NCI-H460 (cell line): ENCODE data around the gene COQ5. TPM values are rescaled to one million over a fixed set of nuclear protein-coding genes. Genes with fewer than 3 reads are reported as not detected.

Experiments
- DNase-seq: peaks from one replicate; pipeline ENCODE4 v3.0.0-alpha.2; 2016; ENCODE audit warnings: low read depth; ENCODE audit errors: extremely low read depth
- polyA plus RNA-seq: library from polyadenylated mRNA; depleted of rRNA; stranded (reverse); fragments of >200 nt; gene quantifications from 2 replicates; pipeline ENCODE4 v1.2.3, GENCODE V29; 2014; cell fraction: nucleus; rRNA removed
- total RNA-seq: library from RNA; depleted of rRNA; stranded (reverse); fragments of >200 nt; shearing (Covaris generic); gene quantifications from 2 replicates; pipeline ENCODE4 v1.2.3, GENCODE V29; 2014; rRNA removed

The COQ5 gene, protein sequence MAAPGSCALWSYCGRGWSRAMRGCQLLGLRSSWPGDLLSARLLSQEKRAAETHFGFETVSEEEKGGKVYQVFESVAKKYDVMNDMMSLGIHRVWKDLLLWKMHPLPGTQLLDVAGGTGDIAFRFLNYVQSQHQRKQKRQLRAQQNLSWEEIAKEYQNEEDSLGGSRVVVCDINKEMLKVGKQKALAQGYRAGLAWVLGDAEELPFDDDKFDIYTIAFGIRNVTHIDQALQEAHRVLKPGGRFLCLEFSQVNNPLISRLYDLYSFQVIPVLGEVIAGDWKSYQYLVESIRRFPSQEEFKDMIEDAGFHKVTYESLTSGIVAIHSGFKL
- 47.5 and 55.1 TPM in 2 replicates for total RNA-seq
- polyA plus RNA-seq: 61.0 and 73.7 TPM in 2 replicates

DNA sequence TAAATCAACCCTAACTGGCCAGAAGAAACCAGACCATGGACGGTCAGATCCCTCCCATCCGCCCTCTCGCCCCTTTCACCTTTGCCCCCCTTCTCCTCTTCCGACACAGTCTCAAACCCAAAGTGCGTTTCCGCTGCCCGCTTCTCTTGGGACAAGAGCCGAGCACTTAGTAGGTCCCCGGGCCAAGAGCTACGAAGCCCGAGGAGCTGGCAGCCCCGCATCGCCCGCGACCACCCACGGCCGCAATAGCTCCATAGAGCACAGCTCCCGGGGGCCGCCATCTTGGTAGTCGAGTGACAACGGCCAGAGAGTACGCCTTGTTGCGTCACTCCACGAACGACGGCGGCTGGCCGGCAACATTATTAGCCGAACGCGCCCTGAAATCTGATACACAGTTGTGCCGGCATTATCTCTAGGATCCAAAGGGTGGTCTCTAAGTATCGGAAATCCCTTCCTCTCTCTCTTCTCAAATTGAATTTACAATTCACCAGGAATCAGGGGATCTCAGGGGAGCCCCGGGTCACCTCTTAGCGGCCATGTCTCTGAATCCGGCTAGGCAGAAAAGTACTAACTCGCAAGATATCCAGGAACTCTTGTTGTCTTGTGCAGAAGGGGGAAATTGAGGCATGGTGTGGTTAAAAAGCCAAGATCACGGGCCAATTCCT is at the start of gene COQ5:
Gene COQ5 (minus strand): TSS at position 298 of the 665 bp plus-strand sequence. CDS start 17 bp downstream, at position 281.
- DNase-seq: peak; percentile 82

DNA sequence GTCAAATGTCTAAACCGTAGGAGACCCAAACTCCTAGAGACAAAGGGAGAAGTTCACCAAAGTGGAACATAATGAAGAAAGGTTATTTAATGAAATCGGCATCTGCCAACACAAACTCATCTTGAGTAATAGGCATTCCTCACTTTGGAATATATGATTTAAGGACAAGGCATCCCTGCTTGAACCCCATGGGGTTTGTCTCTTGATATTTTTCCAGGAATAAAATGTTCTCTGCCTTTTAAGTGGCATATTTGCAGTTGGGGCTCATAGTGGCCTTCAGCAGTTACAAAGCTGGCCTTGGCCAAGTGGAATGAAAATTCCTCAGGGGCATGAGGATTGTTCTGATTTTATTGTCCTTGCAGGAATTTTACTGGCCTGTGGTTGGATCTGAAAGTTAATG is 45.1 kb upstream of the COQ5 start:
- no peak for DNase-seq

DNA sequence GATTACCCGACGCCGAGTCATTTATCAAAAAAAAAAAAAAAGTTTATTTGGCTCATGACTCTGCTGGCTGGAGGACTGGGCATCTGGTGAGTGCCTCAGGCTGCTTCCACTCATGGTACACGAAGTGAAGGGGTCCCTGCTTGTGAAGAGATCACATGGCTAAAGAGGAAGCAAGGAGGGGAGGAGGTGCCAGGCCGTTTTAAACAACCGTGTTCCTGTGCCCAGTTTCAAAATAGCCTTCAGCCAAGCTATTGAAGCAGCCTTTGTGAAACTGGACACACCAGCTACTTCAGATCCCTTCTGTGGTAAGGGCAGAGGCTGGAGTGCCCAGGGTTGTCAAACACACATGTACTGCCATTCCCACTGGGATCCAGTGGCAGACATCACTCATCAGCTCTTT is 44.6 kb upstream of the COQ5 start:
- DNase-seq: no peak

DNA sequence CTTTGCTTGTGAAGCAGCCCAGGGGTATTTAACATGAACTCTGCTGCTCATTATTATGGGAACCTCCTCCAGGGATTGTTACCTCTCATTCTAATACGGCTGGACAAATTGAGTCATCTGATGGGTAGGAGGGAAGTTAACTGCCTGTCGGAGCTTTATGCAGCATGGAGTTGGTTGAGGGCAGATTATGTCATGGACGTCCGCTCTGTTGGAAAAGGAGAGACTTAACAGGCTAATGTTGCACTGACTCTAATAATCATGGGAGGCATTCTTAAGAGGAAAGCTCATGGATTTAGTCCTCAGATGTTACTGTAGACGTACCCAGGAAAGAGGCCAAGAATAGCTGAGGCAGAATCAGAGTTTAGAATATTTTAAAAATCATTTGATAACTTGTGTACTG is 42.3 kb upstream of the COQ5 start:
- DNase-seq: no peak

DNA sequence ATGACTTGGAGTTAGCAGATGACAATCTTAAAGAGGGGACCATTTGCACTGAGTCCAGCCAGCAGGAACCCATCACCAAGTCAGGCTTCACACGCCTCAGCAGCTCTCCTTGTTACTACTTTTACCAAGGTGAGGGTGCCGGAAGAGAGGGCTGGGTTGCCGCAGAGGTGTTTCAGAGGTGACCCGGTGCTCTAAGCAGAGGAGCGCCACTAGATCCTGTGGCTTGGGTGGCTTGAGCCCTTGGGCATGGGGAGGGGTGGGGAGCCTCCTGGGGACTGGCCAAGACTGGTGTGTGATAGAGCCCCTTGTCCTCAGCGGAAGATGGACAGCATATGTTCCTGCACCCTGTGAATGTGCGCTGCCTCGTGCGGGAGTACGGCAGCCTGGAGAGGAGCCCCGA is 34.5 kb upstream of the COQ5 start:
- no peak for DNase-seq

DNA sequence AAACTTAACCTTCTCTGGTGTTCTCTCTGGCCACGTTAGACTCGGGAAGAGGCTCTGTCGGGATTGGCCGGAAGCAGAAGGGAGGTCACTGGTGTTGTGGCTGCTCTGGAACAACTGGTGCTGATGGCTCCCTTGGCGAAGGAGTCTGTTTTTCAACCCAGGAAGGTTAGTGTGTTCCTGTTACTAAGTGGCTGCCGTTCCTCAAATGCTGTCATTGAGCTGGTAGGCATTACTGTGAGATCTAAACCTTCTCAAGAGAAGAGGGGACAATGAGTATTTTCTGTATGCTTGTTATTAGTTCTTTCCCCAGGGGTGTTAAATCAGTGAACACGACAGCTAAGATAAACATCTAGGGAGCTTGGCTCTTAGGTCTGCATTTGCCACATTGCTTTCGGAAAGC is 33.9 kb upstream of the COQ5 start:
- DNase-seq: no peak

DNA sequence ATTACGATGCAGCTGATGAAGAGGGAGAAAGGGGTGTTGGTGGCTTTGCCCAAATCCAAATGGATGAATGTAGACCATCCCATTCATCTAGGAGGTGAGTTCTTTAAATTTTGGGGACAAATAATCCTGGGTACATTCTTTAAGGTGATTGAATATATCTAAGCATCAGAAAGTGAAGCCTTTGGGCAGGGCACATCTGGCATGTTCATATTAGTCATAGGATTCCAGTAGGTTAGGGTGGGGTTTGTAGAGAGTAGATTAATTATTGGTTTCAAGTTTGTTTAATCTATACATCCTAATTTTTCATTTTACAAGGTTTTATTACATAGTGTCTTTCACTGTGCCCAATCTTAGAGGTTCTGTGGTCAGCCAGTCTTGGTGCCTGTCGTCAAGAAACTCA is 28.6 kb upstream of the COQ5 start:
- DNase-seq: no peak

DNA sequence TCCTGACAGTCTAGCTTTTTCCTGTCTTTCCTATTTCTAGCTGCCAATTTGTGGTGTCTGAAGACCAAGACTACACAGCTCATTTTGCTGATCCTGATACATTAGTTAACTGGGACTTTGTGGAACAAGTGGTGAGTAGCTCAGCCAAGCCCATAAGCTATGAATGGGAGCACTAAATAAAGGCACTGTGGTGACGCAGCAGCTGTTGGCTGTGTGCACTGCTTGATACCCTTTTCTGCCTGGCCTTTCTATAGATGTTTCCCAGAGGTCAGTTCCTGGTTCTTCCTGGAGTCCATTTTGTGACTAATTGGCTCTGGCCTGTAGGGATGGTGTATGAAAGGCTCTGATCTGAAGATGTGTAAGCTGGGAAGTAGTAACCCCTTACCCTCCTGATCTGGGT is 25.7 kb upstream of the COQ5 start:
- no peak for DNase-seq

DNA sequence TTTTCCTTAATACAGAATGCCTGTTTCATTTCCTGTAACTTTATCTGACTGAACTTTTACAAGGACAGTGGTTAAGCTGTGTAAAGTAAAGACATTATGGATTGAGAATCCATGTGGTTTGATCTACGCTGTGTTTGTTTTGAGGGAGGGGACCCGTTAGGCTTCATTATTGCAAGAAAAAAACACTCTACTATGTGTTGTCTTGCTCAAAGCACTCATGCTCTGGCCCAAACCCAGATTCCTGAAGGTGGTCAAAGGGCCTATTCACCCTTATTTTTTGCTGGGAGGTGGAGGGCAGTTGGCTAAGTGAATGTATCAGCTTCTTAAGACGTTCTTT is 17.1 kb upstream of the COQ5 start:
- DNase-seq: no peak

DNA sequence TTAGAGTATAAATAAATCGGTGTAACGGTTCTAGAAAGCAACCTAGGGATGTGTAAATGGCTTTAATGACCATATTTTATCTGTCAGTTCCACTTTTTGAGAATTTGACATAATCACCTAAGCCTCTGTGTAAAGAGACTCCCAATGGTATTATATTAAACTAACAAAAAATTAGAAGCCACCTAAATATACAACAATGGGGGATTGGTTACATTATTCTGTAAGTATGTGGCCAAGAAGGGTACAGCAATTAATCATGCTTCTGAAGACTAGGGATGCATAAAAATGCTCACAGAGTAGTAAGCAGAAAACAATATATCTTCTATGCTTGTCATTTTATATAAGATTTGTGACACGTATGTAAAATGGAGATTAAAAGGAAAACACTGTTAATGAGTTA is 15.7 kb upstream of the COQ5 start:
- no peak for DNase-seq

DNA sequence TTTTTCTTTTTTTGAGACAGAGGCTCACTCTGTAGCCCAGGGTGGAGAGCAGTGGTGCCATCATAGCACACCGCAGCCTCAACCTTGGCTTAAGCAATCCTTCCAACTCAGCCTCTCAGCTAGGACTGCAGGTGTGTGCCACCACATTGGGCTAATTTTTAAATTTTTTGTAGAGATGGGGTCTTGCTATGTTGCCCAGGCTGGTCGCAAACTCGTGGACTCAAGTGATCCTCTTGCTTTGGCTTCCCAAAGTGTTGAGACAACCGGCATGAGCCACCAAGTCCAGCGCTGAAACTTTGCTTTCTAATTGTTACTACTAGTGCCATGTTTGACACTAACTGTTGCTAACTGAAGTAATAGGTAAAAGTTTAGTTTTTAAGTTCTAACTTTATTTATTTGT is 13.2 kb upstream of the COQ5 start:
- DNase-seq: no peak

DNA sequence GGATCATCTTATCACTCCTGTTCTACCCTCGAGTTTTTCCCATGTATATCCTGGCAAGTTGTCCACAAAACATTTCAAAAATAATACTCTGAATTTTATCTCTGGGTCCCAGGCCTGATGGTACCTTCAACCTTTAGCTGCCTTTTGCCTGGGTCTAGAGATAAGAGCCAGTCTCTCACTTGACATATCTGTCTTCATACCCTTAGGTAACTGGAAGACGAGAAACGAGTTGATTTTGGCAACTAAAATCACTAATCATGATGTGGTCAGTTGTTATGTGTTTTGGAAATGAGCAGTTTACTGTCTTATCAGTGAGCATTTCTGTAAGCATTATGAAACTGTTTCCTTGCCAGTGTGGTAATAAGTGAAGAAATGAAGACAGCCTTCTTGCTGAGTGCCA is 11.5 kb upstream of the COQ5 start:
- no peak for DNase-seq

DNA sequence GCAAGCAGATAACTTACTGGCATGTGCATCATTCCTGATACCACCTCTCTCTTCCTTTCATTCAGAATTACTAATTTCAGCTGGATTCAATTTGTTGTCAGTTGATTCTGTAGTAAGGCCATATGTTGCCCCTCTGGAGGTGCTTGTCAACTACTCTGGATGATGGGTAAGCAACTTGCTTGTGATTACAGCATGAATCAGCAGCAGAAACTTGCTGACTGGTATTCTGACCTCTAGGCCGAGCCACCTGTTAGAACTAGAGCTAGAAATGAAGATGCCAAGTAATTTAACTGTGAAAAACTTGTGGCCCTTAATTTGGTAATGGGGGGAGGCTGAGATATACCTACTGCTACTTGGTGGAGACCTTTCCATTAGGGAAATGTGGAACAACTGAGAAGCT is 10.3 kb upstream of the COQ5 start:
- no peak for DNase-seq

DNA sequence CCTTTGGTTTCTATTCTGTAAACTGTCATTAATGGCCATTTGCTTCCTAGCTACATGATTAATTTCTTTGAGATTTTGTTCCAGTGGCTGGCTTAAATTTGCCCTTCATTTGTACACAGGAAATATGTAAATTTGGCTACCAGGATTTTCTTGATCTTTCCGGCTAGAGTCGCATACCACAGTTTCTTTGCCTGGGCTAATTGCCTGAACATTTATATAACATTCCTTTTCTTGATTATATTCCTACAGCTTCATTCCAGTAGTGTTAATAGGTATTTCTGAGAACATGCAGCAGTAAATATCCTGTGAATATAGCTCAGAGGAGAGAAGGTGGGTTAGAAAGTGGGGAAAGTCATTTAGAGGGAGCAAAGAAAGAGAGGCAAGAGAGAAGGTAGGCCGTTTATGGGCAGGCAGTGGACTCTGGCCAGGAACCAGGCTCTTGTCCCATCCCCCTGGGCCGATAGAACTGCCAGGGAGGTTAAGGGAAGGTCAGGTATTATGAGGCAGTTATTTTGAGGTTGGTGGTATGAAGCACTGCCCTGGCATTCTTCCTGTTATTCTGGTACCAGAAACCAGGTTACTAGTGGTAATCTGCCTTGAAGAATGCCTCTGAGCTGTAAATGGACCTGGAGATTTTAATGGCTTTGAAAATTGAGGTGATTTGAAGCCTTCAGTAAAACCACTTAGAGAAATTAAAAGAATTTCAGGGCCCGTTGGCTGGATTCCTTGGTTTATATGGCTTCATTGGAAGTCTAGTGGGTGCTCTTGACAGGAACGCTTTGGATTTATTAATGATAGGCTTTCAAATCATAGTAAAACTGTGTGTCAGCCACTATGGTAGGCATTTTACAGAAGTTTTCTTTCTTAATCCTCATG is 9.6 kb upstream of the COQ5 start:
- DNase-seq: no peak

DNA sequence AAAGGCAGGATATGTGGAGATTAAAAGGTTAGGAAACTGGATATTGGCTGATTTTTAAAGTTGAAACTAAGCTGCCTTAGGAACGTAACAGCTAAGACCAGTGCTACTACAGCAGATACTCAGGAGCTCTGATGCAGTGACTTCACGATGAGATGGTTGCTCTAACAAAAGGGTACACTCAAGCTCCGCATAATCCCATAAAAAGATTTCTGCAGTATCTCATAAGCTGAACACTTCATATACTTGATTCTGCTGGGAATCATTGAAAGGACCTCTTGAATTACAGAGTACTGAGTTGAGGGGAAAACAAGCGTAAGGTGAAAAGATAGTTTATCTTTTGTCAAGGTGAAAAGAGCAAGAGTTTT is 8.9 kb upstream of the COQ5 start:
- DNase-seq: no peak

DNA sequence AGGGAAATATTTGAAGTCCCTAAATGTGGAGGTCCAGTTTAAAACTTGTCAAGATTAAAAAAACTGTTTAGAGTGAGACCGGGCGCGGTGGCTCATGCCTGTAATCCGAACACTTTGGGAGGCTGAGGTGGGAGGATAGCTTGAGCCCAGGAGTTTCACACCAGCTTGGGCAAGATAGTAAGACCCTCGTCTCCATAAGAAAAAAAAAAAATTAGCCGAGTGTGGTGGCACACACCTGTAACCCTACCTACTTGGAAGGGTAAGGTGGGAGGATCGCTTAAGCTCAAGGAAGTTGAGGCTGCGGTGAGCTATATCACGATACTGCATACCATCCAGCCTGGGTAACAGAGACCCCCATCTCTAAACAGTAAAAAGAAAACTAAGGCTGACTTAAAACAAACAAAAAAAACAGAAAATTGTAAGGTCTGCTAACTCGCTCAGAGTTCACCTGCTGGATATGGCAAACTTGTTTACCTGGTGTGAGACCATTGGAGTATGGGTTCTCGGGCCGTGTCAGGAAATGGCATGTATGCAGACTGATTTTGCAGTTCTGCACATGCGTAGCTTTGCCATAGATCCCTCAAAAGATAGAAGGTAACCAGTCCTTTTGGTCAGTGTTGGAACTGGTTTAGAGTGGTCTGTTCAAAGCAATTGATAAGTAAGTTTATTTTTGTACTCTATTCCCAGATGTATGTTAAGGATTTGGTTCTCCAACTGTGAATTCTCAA is 7.3 kb upstream of the COQ5 start:
- no peak for DNase-seq

DNA sequence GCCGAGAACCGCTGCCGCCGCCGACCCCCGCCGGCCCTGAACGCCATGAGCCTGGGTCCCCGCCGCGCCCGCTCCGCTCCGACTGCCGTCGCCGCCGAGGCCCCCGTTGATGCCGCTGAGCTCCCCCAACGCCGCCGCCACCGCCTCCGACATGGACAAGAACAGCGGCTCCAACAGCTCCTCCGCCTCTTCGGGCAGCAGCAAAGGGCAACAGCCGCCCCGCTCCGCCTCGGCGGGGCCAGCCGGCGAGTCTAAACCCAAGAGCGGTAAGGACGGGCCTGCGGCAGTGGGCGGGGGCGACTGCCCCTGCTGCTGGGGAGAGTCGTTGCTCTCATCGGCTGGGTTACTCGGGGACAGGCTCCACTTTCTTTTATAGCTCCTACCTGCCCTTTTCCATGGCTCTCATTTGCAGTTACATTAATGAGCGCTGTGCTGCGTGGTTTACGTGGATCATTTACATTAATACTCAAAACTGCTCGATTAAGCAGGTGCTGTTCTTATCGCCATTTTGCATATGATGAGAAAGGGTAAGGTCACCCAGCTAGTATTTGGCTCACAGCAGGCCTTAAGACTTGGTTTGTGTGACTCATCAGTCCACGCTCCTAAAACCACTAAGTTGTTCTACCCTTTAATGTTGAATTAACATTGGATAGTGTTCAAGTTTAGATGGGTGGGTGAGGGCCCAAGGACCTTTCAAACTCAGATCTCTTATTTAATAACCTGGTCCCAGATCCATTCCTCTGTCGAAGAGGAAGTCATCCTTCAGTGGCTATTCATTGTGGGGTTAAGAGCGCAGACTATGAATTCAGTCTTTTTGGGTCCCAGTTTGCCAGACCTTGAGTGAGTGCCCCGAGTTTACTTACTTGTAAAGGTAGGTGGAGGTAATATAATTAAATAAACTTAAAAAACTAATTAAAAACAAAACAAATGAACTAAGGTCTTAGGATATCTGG is 6.0 kb upstream of the COQ5 start:
- peak; percentile 26 for DNase-seq

DNA sequence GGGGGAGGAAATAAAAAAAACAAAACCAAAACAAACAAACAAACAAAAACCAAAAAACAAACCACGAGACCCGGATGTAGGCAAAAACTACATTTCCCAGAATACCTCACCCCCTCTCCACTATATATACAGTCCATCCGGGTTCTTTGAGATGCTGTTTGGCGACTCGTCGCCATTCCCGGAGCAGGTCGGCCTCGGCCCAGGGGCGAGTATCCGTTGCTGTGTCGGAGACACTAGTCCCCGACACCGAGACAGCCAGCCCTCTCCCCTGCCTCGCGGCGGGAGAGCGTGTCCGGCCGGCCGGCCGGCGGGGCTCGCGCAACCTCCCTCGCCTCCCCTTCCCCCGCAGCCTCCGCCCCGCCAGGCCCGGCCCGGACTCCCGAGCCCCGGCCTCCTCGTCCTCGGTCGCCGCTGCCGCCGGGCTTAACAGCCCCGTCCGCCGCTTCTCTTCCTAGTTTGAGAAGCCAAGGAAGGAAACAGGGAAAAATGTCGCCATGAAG is 5.3 kb upstream of the COQ5 start, which contains the start of gene RNF10:
Gene RNF10 (plus strand): TSS at position 154 of the 500 bp plus-strand sequence. CDS start 456 bp downstream, outside the sequence.
- peak; percentile 89 for DNase-seq

DNA sequence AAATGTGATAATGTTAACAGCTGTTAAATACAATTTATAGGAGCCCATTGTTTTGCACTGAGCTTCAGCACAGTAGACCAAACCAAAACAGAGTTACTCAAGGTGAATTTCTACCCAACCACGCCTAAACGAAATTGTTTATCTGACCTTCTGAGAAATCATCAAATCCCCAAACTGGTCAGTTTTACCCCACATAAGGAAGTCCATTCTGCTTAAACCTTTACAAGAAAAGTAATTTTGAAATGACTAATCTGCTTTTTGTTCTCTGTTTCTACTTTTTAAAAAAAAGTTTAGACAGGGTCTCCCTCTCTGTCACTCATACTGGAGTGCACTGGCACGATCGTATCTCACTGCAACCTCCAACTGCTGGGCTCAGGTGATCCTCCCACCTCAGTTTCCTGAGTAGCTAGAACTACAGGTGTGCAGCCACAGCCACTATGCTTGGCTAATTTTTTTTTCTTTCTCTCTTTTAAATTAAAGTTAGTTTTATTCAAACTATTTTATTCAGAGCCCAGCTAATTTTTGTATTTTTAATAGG is 3.8 kb upstream of the COQ5 start:
- no peak for DNase-seq
